H1 (cell line): ENCODE results near the gene ELOA. TPM values are rescaled to one million over a fixed set of nuclear protein-coding genes. Genes with fewer than 3 reads are reported as not detected.

Experiments used
- CTCF ChIA-PET: fragments of 300-600 bp; sonication (Branson Sonifier 250); formaldehyde crosslinking; loops from one replicate; lab custom pipeline; 2021; ENCODE audit not compliant: partially characterized antibody; lab: Charles Lee
- POLR2A ChIA-PET: fragments of 300-600 bp; sonication (Branson Sonifier 250); formaldehyde crosslinking; loops from one replicate; lab custom pipeline; 2021; ENCODE audit warnings: inconsistent platforms; ENCODE audit not compliant: partially characterized antibody; lab: Charles Lee
- DNase-seq, 2 experiments: peaks; one replicate each; pipeline versions ENCODE4 v3.0.0 to v3.0.0-alpha.2; 2010 to 2022; ENCODE audit warnings: low spot score in 2 of 2, low read depth in 1 of 2, mixed read lengths in 1 of 2
- FAIRE-seq: peaks from 2 replicates; lab custom pipeline; 2011; peaks lifted over from hg19 to GRCh38; lab: Jason Lieb, UNC
- H2AFZ ChIP-seq: 2 replicates; pipeline ENCODE4 v1.8.1; 2012; ENCODE audit warnings: low read length, inconsistent platforms
- H2AK5ac ChIP-seq: 2 replicates; pipeline ENCODE4 v1.6.1; 2013; ENCODE audit warnings: low read depth, low read length
- H2BK120ac ChIP-seq: replicated peaks from 2 replicates; pipeline ENCODE3; 2013; ENCODE audit warnings: low read depth, low read length, inconsistent platforms
- H2BK12ac ChIP-seq: 2 replicates; pipeline ENCODE4 v1.6.1; 2013; ENCODE audit warnings: low read depth, low read length
- H2BK15ac ChIP-seq: 2 replicates; pipeline ENCODE4 v1.6.1; 2013; ENCODE audit warnings: low read length
- H2BK20ac ChIP-seq: 2 replicates; pipeline ENCODE4 v1.6.1; 2013; ENCODE audit warnings: low read length
- H2BK5ac ChIP-seq: 2 replicates; pipeline ENCODE4 v1.6.1; 2013; ENCODE audit warnings: low read depth, low read length
- H3K14ac ChIP-seq: 2 replicates; pipeline ENCODE4 v1.6.1; 2013; ENCODE audit warnings: inconsistent platforms; ENCODE audit not compliant: insufficient read length
- H3K18ac ChIP-seq: 2 replicates; pipeline ENCODE4 v1.6.1; 2013; ENCODE audit warnings: low read length; ENCODE audit errors: extremely low read depth
- H3K23ac ChIP-seq: 2 replicates; pipeline ENCODE4 v1.6.1; 2013; ENCODE audit warnings: inconsistent platforms; ENCODE audit not compliant: insufficient read length
- H3K23me2 ChIP-seq: 2 replicates; pipeline ENCODE4 v1.6.1; 2013; ENCODE audit warnings: low read depth, low read length
- H3K27ac ChIP-seq: 2 replicates; pipeline ENCODE4 v1.6.1; 2011; ENCODE audit warnings: low read depth, low read length, inconsistent platforms
- H3K27me3 ChIP-seq, 4 experiments: replicated peaks in 1 of 4; 1 replicate in 1 of 4; 2 replicates in 3 of 4; pipeline versions ENCODE4 v1.6.1 to v1.8.1; 2011 to 2013; ENCODE audit warnings: low read length in 3 of 4, mild to moderate bottlenecking in 3 of 4, inconsistent platforms in 2 of 4, mixed read lengths in 2 of 4, moderate library complexity in 1 of 4; ENCODE audit not compliant: control insufficient read depth in 3 of 4, insufficient read depth in 3 of 4; ENCODE audit errors: extremely low read depth in 1 of 4
- H3K36me3 ChIP-seq, 4 experiments: 2 replicates each; pipeline versions ENCODE4 v1.6.1 to v1.8.1; 2011 to 2013; ENCODE audit warnings: mild to moderate bottlenecking in 4 of 4, low read length in 3 of 4, moderate library complexity in 2 of 4, control low read depth in 1 of 4, inconsistent platforms in 1 of 4; ENCODE audit not compliant: insufficient read depth in 4 of 4, control insufficient read depth in 2 of 4
- H3K4ac ChIP-seq: replicated peaks from 2 replicates; pipeline ENCODE3; 2013; ENCODE audit warnings: low read length, low read depth, mixed read lengths, inconsistent platforms; ENCODE audit not compliant: insufficient read length
- H3K4me1 ChIP-seq, 4 experiments: replicated peaks in 1 of 4; 1 replicate in 1 of 4; 2 replicates in 3 of 4; pipeline versions ENCODE4 v1.6.1 to v1.8.1; 2011 to 2013; ENCODE audit warnings: low read length in 3 of 4, inconsistent platforms in 2 of 4, mixed read lengths in 1 of 4; ENCODE audit not compliant: insufficient read depth in 4 of 4, control insufficient read depth in 3 of 4
- H3K4me2 ChIP-seq, 2 experiments: 2 replicates each; pipeline versions ENCODE4 v1.6.1 to v1.8.1; 2011 to 2013; ENCODE audit warnings: low read depth in 2 of 2, low read length in 2 of 2, control low read depth in 1 of 2, inconsistent platforms in 1 of 2, mild to moderate bottlenecking in 1 of 2; ENCODE audit not compliant: insufficient read depth in 1 of 2
- H3K4me3 ChIP-seq, 4 experiments: fragments of 200-600, 300-600 bp in 1 of 4; sonication (generic), shearing (Covaris generic), sonication (Bioruptor Twin) in 1 of 4; 2 replicates each; pipeline versions ENCODE4 v1.5.1 to v1.8.1; 2011 to 2016; ENCODE audit warnings: low read length in 4 of 4, low read depth in 3 of 4, control low read depth in 2 of 4, inconsistent platforms in 2 of 4, mild to moderate bottlenecking in 2 of 4, mixed read lengths in 1 of 4, moderate library complexity in 1 of 4; ENCODE audit not compliant: insufficient read depth in 2 of 4; ENCODE audit errors: extremely low read depth in 1 of 4
- H3K56ac ChIP-seq: replicated peaks from 2 replicates; pipeline ENCODE3; 2013; ENCODE audit warnings: low read depth, mild to moderate bottlenecking, mixed read lengths, low read length, inconsistent platforms; ENCODE audit not compliant: insufficient read length
- H3K79me1 ChIP-seq: 2 replicates; pipeline ENCODE4 v1.6.1; 2013; ENCODE audit warnings: low read depth, low read length, control low read depth
- H3K79me2 ChIP-seq, 2 experiments: 2 replicates each; pipeline versions ENCODE4 v1.6.1 to v1.8.1; 2012 to 2013; ENCODE audit warnings: low read length in 2 of 2, mild to moderate bottlenecking in 2 of 2, inconsistent platforms in 1 of 2; ENCODE audit not compliant: insufficient read depth in 2 of 2, control insufficient read depth in 1 of 2
- H3K9ac ChIP-seq, 4 experiments: replicated peaks in 1 of 4; 1 replicate in 1 of 4; 2 replicates in 3 of 4; pipeline versions ENCODE4 v1.6.1 to v1.8.1; 2011 to 2013; ENCODE audit warnings: low read depth in 3 of 4, low read length in 3 of 4, control low read depth in 2 of 4, mild to moderate bottlenecking in 2 of 4, moderate library complexity in 2 of 4, inconsistent platforms in 1 of 4; ENCODE audit errors: extremely low read depth in 1 of 4
- H3K9me3 ChIP-seq, 2 experiments: 2 replicates each; pipeline versions ENCODE4 v1.6.1 to v1.8.1; 2012 to 2013; ENCODE audit warnings: mild to moderate bottlenecking in 2 of 2, moderate library complexity in 2 of 2, control low read depth in 1 of 2, inconsistent platforms in 1 of 2, low read depth in 1 of 2, low read length in 1 of 2, mixed read lengths in 1 of 2; ENCODE audit not compliant: insufficient read depth in 2 of 2
- H4K20me1 ChIP-seq, 2 experiments: replicated peaks in 1 of 2; 2 replicates each; pipeline versions ENCODE3 to v1.8.1; 2011 to 2013; ENCODE audit warnings: inconsistent platforms in 2 of 2, low read length in 2 of 2, mild to moderate bottlenecking in 1 of 2; ENCODE audit not compliant: insufficient read depth in 2 of 2, control insufficient read depth in 1 of 2
- H4K5ac ChIP-seq: 2 replicates; pipeline ENCODE4 v1.6.1; 2013; ENCODE audit warnings: low read length, low read depth, mixed read lengths, inconsistent platforms; ENCODE audit not compliant: insufficient read length
- H4K8ac ChIP-seq: 2 replicates; pipeline ENCODE4 v1.8.0; 2013; ENCODE audit warnings: mild to moderate bottlenecking, moderate library complexity, low read length, inconsistent platforms; ENCODE audit not compliant: insufficient read depth; ENCODE audit errors: extremely low read depth
- H4K91ac ChIP-seq: replicated peaks from 2 replicates; pipeline ENCODE3; 2013; ENCODE audit warnings: low read length, mixed read lengths, inconsistent platforms; ENCODE audit not compliant: insufficient read length
- ATF3 ChIP-seq: IDR thresholded peaks from 2 replicates; pipeline ENCODE4 v1.6.1; 2011; ENCODE audit warnings: low read depth, mild to moderate bottlenecking, low read length; ENCODE audit not compliant: insufficient read depth
- BCL11A ChIP-seq, 2 experiments: IDR thresholded peaks; one replicate each; pipeline ENCODE4 v1.6.1; 2011; ENCODE audit warnings: low read depth in 2 of 2, low read length in 2 of 2, mild to moderate bottlenecking in 2 of 2
- CBX5 ChIP-seq: fragments of 300-800, 300-1000 bp; sonication (generic); IDR thresholded peaks from 2 replicates; pipeline ENCODE4 v1.7.1; 2016; ENCODE audit warnings: antibody characterized with exemption, low read length, low read depth
- CHD2 ChIP-seq: IDR thresholded peaks from 2 replicates; pipeline ENCODE4 v1.6.1; 2012; ENCODE audit warnings: low read length, improper control_type of control experiment
- CTBP2 ChIP-seq: IDR thresholded peaks from 2 replicates; pipeline ENCODE4 v1.7.0; 2011; ENCODE audit warnings: borderline replicate concordance, mild to moderate bottlenecking, moderate library complexity, mixed read lengths, low read length; ENCODE audit not compliant: insufficient read depth, insufficient read length
- EGR1 ChIP-seq: IDR thresholded peaks from 2 replicates; pipeline ENCODE4 v1.6.1; 2011; ENCODE audit warnings: low read depth, low read length, borderline replicate concordance
- FOSL1 ChIP-seq: IDR thresholded peaks from 2 replicates; pipeline ENCODE4 v1.6.1; 2011; ENCODE audit warnings: mild to moderate bottlenecking, low read depth, low read length, moderate library complexity; ENCODE audit not compliant: insufficient read depth
- NRF1 ChIP-seq: IDR thresholded peaks from 2 replicates; pipeline ENCODE4 v1.6.1; 2011; ENCODE audit warnings: mild to moderate bottlenecking, low read depth, low read length, improper control_type of control experiment
- POU5F1 ChIP-seq: IDR thresholded peaks from 2 replicates; pipeline ENCODE4 v1.6.1; 2011; ENCODE audit warnings: low read depth, mild to moderate bottlenecking, low read length, moderate library complexity
- SP4 ChIP-seq: IDR thresholded peaks from 2 replicates; pipeline ENCODE4 v1.6.1; 2012; ENCODE audit warnings: low read length, inconsistent platforms
- TAF7 ChIP-seq: optimal IDR thresholded peaks from 2 replicates; pipeline ENCODE3; 2011; ENCODE audit warnings: low read depth, mild to moderate bottlenecking, inconsistent platforms, low read length, moderate library complexity, borderline replicate concordance
- TBP ChIP-seq: IDR thresholded peaks from 2 replicates; pipeline ENCODE4 v1.6.1; 2011; ENCODE audit warnings: low read depth, low read length, improper control_type of control experiment
- WGBS, 2 experiments: shearing (Covaris generic) in 1 of 2; methylation state at CpG; one replicate each; pipeline versions ENCODE4 v1.1.6 to v1.1.7; 2013 to 2015; ENCODE audit warnings: low lambda C conversion rate in 2 of 2, mixed read lengths in 2 of 2, inconsistent platforms in 1 of 2, low coverage in 1 of 2, missing lambda C conversion rate in 1 of 2; ENCODE audit not compliant: insufficient replicate concordance in 2 of 2, insufficient coverage in 1 of 2, insufficient read length in 1 of 2; ENCODE audit errors: extremely low coverage in 1 of 2, missing lambda C conversion rate in 1 of 2; 5-methylcytosine and 5-hydroxymethylcytosine counted together
- polyA plus RNA-seq, 7 experiments: library from polyadenylated mRNA; depleted of rRNA in 3 of 7; stranded (reverse) in 5 of 7; unstranded in 2 of 7; fragments of >200 nt in 5 of 7; fragments of 200-250 nt in 2 of 7; gene quantifications; 1 replicate in 5 of 7; 2 replicates in 1 of 7; 4 replicates in 1 of 7; pipeline versions ENCODE4 v1.2.1 to v1.2.3, GENCODE V29; 2011 to 2013; ENCODE audit warnings: missing spikeins in 2 of 7, mixed read lengths in 2 of 7
- total RNA-seq: library from RNA; stranded (reverse); fragmentation: NEBNext Ultra II Directional; extraction: Animal tissue kit (Norgen Biotek cat#: 25700); gene quantifications from 2 replicates; pipeline ENCODE4 v1.2.1, GENCODE V29; 2021

Gene ELOA
- total and polyA plus RNA-seq, 2 of the 8 experiments (the other 6 are each of a cell fraction or from before 2014, with no cell fraction given): 15.7 to 61.1 TPM

- Histone ChIP-seq H3K9ac (no peak overlapping the region), H3K4ac (no peak overlapping the region), H2BK5ac (no peak overlapping the region), H2AK5ac (peak overlapping the region; percentile 5; the same call in 1 of the 2 replicates), H3K36me3 (no peaks in the 10 kb centered on the region), H3K14ac (no peak overlapping the region), H3K4me1 (no peaks in the 10 kb centered on the region), H2BK12ac (no peak overlapping the region), H3K79me1 (peaks cover 12% of the 10 kb centered on the region), H4K5ac (no peak overlapping the region), H3K4me3 (no peak overlapping the region), H2BK15ac (no peak overlapping the region), H2BK20ac (no peak overlapping the region), H3K18ac (no peak overlapping the region), H4K8ac (0 out of 2 replicates have a peak overlapping the region, but pooled peaks have one; percentile 31), H3K79me2 (peaks cover 0 to 16% of the 10 kb centered on the region in 2 experiments; a peak in 1 of 4 replicates), H3K27ac (no peak overlapping the region), H3K4me2 (no peak overlapping the region), H3K9me3 (no peaks in the 10 kb centered on the region), H2BK120ac (no peak overlapping the region), H3K56ac (no peak overlapping the region), H4K20me1 (peaks cover 3 to 13% of the 10 kb centered on the region in 2 experiments), H3K23me2 (no peaks in the 10 kb centered on the region), H3K27me3 (no peaks in the 10 kb centered on the region), H3K23ac (no peak overlapping the region), H4K91ac (no peak overlapping the region), H2AFZ (no peak overlapping the region)
- no peak for DNase-seq
- no peak for FAIRE-seq
- ChIA-PET CTCF (interaction anchor here (0.8 to 2.6 kb wide), 9 partner anchors 9 to 52 kb away, joined by 3 to 17 read pairs (median 5); no protein-coding TSS in a partner anchor), POLR2A (interaction anchor here (4.3 kb wide), 2 partner anchors 19 to 25 kb away, joined by 36 to 90 read pairs; partner anchors contain the start of gene RPL11)
- no peak for TF ChIP-seq BCL11A (IDR thresholded peaks at IDR 0.05; ENCODE audit: low read depth in 2 of 2, low read length in 2 of 2)
- TF ChIP-seq FOSL1: no peak
- TF ChIP-seq SP4: no peak
- TF ChIP-seq TBP: no peak
- TF ChIP-seq POU5F1: no peak
- no peak for TF ChIP-seq CHD2
- no peak for TF ChIP-seq ATF3
- TF ChIP-seq NRF1: no peak
- no peak for TF ChIP-seq EGR1
- no peak for TF ChIP-seq CTBP2
- TF ChIP-seq CBX5: no peak
- no peak for TF ChIP-seq TAF7
- 91% methylated on average over 3 of the region's 3 CpGs; no CpG with 5 or more reads in 1 of the 2 experiments for WGBS, 2 experiments
Observed at GRCh38 chr1:23719162-23719820, 24.0 kb upstream of the ELOA start.
